OCI-M2 (cell line): ENCODE measurements around the gene LIPE.
"Not testable (repeated sequence)": the region's sequence is repeated elsewhere in the genome, so short reads cannot be mapped to it uniquely, and the experiment has no call there.

Experiments
- DNase-seq: peaks from one replicate; lab custom pipeline; 2025; ENCODE audit not compliant: unreplicated experiment; lab: John Stamatoyannopoulos, UW

Gene LIPE

DNA sequence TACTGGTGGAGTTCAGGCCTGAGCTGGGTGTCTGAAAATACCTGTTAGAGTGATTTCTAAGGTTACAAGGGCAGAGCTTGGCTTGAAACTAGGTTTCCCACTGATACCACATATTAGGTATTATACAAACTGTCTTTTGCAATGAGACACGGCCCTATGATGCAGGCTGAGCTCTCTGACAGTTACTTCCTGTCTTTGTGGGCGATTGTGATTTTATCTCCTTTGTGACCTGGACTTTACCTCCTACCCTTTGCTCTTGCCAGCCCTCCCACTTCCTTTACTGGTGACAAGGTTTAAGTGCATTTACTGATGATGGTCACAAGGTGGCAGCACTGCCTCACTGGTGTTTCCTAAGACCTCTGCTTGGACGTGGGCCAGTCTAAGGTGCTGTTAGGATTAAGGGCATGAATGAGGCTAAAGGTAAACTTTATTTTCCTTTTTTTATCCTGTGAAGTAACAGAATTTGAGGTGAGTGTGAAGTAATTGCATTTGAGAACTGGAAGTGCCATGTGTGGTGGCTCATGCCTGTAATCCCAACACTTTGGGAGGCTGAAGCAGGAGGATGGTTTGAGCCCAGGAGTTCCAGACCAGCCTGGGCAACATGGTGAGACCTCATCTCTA lies 23.2 kb upstream of the LIPE start:
- DNase-seq: no peak

- DNase-seq: not testable (repeated sequence)
Observed at GRCh38 chr19:42448306-42448705, 21.1 kb upstream of the LIPE start.

DNA sequence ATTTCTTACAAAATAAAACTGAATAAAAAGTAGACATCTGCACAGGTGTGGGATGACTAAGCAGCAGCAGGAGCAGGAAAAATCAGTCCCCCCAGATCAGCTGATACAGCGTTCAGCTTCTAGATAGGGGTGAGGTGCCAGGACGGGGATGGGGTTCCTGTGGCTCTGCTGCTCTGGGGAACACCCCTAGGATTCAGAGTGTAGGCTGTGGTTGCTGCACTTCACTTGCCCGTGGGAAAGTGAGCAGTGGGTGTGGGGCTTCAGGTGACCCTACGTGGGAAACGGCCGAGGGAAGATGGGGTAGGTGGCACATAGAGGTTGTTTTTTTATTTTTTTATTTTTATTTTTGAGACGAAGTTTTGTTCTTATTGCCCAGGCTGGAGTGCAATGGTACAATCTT lies 18.8 kb upstream of the LIPE start:
- DNase-seq: no peak

GRCh38 chr19:42443944-42444398 lies 16.8 kb upstream of the LIPE start:
- no peak for DNase-seq

- no peak for DNase-seq
Observed at GRCh38 chr19:42442833-42443232, 15.6 kb upstream of the LIPE start, which contains the start of gene CXCL17. TSS of gene CXCL17 (minus strand) at chr19:42442946. CDS start at chr19:42442832, 114 bp downstream.

DNA sequence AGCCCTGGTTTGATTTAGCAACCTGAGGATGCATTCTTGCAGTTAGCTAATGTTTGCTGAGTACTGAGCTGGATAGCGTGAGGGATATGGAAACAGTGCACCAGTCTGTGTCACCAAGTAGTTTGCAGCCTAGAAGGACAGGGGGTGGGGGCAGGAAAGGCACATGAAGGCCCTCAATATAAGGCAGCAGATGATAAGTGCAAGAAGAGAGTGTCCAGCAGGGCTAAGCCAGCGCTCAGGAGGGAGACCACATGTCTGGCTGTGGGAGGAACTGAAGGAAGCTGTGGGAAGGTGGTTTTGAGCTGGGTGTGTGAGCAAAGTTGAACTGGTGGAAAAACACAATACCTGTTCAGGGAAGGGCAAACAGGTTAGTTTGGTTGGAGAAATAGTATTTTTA lies 13.9 kb upstream of the LIPE start:
- no peak for DNase-seq

GRCh38 chr19:42440357-42441048 lies 13.3 kb upstream of the LIPE start:
- DNase-seq: peak; percentile 7

- no peak for DNase-seq
Observed at GRCh38 chr19:42436006-42436405, 8.8 kb upstream of the LIPE start.

- no peak for DNase-seq
Observed at GRCh38 chr19:42435316-42435715, 8.1 kb upstream of the LIPE start.

DNA sequence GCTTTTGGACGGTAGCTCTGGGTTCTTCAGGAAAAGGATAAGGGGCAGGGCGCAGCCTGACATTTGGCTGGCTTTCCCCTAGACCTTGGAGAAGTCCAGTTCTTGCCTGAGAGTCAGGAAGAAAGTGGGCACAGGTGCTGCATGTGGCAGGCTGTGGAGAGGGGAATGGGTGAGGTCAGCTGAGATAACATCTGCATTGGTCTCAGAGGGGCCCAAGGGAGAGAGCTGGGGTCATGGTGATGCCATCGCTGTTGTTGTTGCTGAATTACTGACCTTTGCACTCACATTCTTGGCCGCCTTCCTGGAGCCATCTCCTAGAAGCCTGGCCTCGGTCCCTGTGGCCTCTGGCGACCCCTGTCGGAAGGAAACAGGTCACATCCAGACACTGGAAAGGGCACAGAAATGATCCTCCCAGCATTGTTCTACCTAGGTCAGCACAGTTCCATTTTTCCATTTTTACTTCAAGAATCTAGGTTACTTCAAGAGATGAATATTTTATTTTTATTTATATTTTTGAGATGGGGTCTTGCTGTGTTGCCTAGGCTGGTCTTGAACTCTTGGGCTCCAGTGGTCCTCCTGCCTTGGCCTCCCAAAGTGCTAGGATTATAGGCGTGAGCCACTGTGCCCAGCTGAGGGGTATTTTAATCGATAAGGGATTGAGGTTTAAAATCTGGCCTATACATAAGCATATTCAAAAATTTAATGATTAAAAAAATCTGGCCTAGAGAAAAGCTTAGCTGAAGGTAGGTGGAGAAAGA lies 6.5 kb upstream of the LIPE start:
- no peak for DNase-seq

- DNase-seq: no peak
Observed at GRCh38 chr19:42431486-42431885, 4.3 kb upstream of the LIPE start.

DNA sequence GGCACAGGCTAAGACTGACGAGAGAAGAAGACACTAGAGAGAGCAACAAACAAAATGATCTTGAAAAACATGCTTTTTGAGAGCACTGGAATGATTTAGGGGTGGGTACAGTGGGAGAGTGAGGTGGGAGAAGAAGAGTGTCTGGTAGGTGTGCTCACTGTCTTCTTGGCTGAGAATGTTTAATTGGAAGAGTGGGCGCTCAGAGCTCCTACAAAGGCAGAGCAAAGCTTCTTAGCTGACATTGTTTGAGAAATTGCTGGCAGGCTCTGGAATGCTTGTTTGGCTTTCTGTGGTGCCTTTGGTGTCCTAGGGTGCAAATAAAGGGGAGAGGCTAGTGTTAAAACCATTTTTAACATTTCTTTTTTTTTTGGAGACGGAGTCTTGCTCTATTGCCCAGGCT lies 1.5 kb upstream of the LIPE start:
- no peak for DNase-seq

DNA sequence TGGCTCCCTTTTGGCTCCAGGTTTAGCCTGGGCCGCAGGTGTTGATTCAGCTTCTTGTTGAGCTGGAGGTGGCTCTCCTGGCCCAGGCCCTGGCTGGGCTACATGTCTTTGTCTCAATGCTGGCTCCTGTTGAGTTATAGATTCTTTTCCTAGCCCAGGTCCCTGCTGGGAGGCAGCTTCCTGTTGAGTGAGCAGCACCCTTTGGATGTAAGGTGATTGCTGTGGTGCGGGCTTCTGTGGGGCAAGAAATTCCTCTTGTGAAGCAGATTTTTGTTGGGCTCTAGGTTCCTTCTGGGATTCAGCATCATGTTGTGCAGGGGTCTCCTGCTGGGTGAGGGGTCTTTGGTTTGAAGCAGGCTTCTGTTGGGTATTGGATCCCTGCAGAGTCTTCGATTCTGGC lies 545 bp downstream of the LIPE start:
- DNase-seq: no peak

GRCh38 chr19:42424712-42425131 lies 2.5 kb downstream of the LIPE start:
- no peak for DNase-seq

DNA sequence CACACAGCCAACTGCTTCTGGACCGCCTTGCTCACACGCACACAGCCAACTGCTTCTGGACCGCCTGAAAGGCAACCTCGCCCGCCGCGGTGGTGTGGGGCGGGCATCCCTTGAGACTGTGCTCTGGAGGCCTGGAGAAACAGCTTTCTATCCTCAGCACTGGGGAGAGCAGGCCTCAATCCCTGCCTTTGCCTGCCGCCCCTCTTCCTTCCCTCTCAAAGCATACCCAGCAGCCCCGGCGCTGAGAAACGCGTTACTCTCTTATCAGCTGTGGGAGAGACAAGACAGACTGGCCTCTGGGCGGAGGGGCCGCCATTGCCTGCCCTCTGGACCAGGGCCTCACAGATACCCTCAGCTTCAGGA lies 2.9 kb downstream of the LIPE start:
- no peak for DNase-seq

- no peak for DNase-seq
Observed at GRCh38 chr19:42423462-42424344, 3.5 kb downstream of the LIPE start.

GRCh38 chr19:42422901-42423461 lies 4.2 kb downstream of the LIPE start:
- no peak for DNase-seq

- no peak for DNase-seq
Observed at GRCh38 chr19:42422092-42422900, 4.9 kb downstream of the LIPE start.

DNA sequence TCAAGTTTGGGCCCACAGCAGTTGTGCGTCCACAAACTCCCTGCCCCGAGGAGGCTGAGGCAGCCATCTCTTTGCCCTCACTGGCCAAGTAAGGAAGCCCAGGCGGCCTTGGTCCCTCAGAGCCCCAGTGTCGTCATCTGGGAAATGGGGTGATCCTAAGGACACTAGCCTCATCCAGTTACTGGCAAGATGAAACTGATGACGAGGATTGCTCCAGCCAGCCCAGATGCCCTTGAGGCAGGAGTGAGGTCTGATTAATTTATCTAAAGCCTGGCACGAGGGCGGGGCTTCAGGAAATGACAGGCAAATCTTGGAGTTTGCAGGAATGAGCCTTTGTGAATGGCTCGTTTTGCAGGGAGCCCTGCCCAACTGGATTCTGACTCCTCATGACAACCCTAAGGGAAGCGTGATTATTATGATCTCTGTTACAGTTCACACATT lies 5.6 kb downstream of the LIPE start:
- DNase-seq: no peak

DNA sequence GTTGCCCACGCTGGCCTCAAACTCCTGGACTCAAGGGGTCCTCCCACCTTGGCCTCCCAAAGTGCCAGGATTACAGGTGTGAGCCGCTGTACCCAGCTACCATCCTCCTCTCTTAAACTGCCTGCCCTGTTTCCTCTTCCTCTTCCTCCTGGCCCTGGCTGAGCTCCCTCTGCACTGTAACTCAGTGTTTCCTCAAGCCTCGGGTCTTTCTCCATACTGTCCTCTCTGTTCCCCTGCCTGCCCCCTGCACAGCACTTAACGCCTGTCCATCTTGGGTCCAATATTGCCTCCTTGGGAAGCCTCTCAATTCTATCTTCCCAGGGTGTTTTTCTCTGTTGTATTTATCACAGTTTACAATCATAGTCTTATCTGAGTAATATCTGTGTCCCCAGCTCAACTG lies 6.1 kb downstream of the LIPE start:
- no peak for DNase-seq
